VCaP (cell line): Measurements from ENCODE around the gene CES1.
"Not testable (repeated sequence)": the region's sequence is repeated elsewhere in the genome, so short reads cannot be mapped to it uniquely, and the experiment has no call there.

Experiments
- H3K27ac ChIP-seq: fragments of 450-650 bp; 2 replicates; pipeline ENCODE4 v1.5.1; 2017
- TF ChIP-seq, protein P1 (sequence below): fragments of 450-650 bp; conservative IDR thresholded peaks from 2 replicates; pipeline ENCODE4 v1.5.1; 2017; ENCODE audit warnings: mild to moderate bottlenecking, moderate library complexity

CES1 gene

DNA sequence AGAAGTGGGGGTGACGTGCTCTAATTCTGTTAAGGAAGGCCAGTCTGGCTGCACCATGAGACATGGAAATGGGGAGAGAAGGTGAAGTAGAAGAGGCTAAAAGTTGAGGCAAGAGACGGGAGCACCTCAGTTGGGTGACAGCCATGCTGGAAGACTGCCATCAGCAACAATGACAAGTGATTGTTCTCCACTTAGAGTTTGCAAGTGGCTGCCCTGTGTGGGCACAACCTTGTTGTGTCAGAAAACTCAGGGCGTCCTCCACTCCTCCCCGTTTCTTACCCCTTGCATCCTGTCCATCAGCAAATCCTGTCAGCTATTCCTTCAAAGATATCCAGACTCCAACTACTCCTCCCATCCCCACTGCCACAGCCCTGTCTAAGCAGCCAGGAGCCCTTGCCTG is 17.6 kb downstream of the CES1 start:
- H3K27ac ChIP-seq: no peak overlapping the region
- TF ChIP-seq, protein P1, sequence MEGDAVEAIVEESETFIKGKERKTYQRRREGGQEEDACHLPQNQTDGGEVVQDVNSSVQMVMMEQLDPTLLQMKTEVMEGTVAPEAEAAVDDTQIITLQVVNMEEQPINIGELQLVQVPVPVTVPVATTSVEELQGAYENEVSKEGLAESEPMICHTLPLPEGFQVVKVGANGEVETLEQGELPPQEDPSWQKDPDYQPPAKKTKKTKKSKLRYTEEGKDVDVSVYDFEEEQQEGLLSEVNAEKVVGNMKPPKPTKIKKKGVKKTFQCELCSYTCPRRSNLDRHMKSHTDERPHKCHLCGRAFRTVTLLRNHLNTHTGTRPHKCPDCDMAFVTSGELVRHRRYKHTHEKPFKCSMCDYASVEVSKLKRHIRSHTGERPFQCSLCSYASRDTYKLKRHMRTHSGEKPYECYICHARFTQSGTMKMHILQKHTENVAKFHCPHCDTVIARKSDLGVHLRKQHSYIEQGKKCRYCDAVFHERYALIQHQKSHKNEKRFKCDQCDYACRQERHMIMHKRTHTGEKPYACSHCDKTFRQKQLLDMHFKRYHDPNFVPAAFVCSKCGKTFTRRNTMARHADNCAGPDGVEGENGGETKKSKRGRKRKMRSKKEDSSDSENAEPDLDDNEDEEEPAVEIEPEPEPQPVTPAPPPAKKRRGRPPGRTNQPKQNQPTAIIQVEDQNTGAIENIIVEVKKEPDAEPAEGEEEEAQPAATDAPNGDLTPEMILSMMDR: no peak

DNA sequence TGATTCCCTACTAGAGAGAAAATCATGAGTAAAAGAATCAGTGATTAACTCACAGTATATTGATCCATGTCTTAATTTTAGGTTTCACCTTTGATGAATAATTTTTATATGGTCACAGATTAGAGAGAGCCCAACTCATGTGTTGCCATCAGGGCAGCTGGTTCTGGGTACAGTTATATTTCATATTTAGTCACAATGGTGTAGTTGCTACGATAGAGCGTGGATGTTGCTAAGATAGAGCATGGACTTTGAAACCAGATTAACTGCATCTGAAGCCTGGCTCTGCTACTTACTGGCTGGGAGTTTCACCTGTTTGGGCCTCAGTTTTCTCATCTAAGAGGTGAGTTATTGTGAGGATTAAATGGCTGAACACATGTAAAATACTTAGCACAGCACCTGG is 18.7 kb downstream of the CES1 start:
- H3K27ac ChIP-seq: not testable (repeated sequence)

DNA sequence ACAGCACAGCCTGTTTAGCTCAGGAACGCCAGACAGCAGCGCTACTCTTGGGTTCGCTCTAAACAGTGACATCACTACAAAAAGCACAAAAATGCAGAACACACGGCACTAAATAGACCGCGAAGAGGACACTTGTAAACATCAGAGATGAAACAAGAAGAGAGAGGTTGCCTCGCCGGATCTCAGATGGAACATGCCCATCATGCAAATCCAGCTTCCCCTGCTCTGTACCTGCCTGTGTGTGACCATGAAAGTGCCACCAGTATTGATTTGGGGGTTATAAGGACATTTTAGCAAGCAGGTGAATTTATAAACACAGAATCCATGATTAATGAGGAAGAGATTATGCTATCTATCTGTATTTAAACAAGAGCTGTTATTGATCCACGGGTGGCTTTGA is 19.2 kb downstream of the CES1 start:
- not testable (repeated sequence) for H3K27ac ChIP-seq

DNA sequence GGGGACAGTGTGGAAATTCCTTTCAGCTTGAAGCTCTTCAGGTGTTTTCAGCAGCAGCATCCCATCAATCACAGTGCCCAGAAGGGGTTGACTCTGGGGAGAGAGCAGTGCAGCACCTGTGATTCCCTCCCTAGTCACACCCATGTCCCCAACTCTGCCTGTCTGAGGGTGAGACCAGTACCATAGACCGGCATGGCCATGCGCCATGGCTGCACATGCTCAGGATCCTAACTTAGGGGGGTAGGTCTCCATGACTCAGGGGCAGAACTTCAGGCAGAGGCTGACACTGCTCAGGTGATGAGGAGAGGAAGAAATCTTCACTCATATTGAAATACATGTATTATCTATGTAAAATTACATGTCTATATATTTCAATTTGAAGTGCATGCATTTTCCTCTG is 19.9 kb downstream of the CES1 start:
- H3K27ac ChIP-seq: no peak overlapping the region
- TF ChIP-seq, protein P1: no peak

DNA sequence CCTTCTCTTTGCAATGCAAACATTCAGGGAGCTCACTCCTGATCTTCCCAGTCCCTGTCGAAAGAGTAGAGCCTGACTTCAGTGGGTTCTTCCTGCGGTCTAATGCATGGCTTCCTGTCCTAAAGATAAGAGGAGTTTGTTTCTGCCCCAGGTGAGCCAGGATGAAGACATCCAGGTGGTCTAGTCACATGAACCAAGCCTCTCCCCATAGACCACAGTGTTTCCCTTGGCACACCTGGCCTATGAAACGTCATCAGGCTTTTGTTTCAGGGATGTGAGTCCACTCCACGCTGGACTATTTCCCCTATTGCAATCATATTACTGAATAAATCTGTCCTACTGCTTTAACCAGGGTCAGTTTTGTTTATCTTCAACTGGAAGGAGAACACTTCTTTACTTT is 21.1 kb downstream of the CES1 start:
- no peak overlapping the region for H3K27ac ChIP-seq
- TF ChIP-seq, protein P1: no peak

DNA sequence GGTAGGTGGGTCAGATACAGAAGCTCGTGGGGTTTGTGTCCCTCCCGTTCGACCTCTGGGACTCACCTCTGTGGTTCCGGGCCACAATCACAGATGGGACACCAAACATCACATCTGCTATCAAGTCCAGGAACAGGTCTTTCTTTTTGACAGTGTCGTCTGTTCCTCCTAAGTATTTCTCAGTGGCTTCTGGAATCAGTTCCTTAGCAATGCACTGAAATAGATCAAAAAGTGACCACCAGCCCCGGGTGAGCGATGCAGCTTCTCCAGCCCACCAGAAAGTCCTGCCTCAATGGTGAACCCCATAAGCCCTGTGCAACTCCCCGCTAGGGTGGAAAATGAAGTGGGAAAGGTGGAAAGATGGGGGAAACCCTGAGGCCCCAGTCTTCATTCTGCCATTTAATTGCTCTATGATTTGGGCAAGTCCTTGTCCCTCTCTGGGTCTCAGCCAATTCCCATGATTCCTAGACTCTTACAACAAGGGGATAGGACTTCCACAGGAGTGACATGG is 22.4 kb downstream of the CES1 start:
- no peak overlapping the region for H3K27ac ChIP-seq
- TF ChIP-seq, protein P1: no peak

DNA sequence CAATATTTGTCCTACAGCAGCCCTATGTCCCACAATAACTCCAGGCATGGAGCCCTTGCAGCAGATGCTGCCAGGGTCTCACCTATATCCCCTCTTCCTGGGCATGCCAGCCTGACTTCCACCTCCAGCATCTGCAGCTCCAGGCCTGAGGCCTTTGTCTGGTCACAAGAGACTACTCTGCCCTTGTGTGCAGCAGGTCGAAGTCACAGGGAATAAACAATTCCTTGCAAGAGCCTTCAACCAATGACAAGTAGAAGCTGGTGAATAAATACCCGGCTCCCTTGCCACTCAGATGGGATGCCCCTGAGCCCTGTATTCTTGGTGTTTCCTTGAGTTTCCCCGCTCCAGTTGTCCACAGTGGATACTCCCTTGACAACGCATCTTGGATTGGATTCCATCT is 23.0 kb downstream of the CES1 start:
- TF ChIP-seq, protein P1: no peak
- H3K27ac ChIP-seq: no peak overlapping the region

DNA sequence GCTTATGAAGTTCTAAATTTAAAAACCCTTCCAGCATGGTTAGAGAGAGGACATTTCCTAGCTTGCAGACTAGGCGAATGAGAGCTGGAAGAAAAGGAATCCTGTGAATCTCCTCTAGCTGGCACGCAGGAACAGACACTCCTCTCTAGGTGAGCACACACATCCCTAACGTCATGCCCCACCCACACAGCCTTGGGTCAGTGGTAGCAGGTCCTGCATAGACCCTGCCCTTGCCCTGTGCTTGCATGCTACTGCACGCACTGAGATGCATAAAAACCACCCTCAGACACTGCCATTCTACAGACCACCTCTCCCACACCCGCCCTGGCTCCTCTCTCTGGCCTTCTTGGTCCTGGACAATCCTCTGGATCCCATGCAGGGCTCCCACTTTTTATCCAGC is 23.5 kb downstream of the CES1 start:
- H3K27ac ChIP-seq: no peak overlapping the region
- TF ChIP-seq, protein P1: no peak

DNA sequence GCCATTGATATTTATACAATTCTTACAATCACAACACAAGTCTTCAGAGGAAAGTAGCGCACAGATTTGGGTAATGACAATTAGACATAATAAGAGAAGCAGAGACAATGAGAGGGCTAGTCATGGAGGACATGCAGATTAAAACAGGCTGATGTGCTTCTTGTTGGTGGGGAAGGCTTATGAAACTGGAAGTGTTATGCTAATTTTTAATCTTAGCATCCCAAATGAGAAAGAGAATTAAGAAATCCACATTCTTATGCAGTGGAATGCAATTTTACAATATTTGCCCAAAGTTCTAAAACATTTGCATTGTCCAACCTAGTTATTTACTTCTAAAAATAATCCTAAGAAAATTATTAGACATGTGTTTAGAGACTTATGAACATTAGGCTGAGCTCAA is 24.6 kb downstream of the CES1 start:
- not testable (repeated sequence) for H3K27ac ChIP-seq

DNA sequence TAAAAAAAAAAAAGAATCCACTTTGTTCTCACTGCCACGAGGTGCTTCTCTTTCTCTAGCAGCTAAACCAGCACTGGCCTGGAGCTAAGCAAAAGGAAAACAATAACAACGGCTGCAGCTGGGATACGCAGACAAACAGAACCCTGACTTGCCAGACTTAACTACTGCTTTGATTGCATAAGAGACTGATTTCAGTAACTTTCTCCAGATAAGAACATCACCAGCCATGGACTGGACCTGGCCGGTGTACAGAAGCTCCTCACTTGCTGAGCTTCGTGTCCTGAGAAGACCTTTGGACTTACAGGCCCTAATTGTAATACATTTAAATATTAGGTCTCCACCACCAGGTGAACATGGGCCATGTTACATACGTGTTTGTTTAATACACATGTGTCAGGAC is 27.8 kb downstream of the CES1 start:
- H3K27ac ChIP-seq: not testable (repeated sequence)

DNA sequence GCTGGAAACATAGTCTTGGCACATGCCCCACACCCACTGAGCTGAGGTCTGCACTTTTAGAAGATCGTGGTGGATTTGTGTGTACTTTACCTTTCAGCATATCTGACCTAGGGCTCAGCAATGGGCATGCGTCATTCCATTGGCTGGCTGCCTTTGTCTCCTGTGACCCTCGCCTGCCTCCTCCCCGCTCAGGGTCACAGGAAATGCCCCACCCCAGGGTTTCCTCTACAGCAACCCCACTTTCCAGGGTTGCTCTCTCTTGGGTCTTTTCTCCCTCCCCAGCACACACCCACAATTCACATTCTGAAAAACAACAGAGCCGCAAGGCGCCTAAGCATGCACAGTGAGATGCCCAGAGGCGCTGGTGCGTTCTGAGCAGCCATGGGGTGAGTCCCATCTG is 29.2 kb downstream of the CES1 start:
- not testable (repeated sequence) for H3K27ac ChIP-seq

DNA sequence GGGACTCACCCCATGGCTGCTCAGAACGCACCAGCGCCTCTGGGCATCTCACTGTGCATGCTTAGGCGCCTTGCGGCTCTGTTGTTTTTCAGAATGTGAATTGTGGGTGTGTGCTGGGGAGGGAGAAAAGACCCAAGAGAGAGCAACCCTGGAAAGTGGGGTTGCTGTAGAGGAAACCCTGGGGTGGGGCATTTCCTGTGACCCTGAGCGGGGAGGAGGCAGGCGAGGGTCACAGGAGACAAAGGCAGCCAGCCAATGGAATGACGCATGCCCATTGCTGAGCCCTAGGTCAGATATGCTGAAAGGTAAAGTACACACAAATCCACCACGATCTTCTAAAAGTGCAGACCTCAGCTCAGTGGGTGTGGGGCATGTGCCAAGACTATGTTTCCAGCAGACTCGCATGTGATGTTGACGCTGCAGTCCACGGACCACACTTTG is 39.9 kb downstream of the CES1 start:
- not testable (repeated sequence) for H3K27ac ChIP-seq

DNA sequence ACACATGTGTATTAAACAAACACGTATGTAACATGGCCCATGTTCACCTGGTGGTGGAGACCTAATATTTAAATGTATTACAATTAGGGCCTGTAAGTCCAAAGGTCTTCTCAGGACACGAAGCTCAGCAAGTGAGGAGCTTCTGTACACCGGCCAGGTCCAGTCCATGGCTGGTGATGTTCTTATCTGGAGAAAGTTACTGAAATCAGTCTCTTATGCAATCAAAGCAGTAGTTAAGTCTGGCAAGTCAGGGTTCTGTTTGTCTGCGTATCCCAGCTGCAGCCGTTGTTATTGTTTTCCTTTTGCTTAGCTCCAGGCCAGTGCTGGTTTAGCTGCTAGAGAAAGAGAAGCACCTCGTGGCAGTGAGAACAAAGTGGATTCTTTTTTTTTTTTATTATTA is 41.4 kb downstream of the CES1 start:
- not testable (repeated sequence) for H3K27ac ChIP-seq

DNA sequence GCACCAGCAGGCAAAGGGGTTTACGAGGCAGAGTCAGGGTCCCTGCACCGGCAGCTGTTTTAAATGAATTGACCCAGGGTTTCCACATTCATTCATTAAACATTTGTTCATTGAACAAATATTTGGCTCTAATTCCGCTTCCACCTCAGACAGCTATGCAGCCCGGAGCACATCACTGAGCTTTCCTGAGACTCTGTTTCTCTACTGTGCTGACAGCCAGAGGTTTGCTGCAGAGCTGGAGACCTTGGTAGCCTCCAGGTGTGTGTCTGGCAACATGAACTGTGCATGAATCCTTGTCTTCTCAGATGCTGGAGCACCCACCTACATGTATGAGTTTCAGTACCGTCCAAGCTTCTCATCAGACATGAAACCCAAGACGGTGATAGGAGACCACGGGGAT is 42.7 kb downstream of the CES1 start:
- H3K27ac ChIP-seq: not testable (repeated sequence)

DNA sequence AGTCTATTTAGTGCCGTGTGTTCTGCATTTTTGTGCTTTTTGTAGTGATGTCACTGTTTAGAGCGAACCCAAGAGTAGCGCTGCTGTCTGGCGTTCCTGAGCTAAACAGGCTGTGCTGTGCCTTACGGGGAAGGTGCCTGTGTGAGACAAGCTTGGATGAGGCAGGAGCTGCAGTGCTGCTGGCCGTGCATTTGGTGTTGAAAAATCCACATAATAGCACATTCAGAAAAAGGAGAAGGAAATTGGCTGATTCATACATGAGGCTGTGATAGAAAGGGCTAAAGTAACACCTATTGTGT is 50.2 kb downstream of the CES1 start:
- not testable (repeated sequence) for H3K27ac ChIP-seq
